ENCODE results near the gene VIT. TPM values are rescaled to one million over a fixed set of nuclear protein-coding genes. Genes with fewer than 3 reads are reported as not detected.

Gene VIT
- total and polyA plus RNA-seq, 4 donors: 0.17 to 0.94 (median 0.32) TPM

- H3K27ac ChIP-seq (ENCODE audit: low read depth in 1 of 2, low read length in 1 of 2): no peak overlapping the region
- H3K9me3 ChIP-seq (ENCODE audit: control insufficient read depth in 4 of 4, insufficient read depth in 3 of 4, low read length in 3 of 4): no peaks in the 10 kb centered on the region
- DNase-seq: no peak
- no peak overlapping the region for H3K4me3 ChIP-seq
- WGBS, 2 donors: 78 to 95% methylated on average over 2 of the region's 2 CpGs
- H3K36me3 ChIP-seq (ENCODE audit: control insufficient read depth in 4 of 4, insufficient read depth in 4 of 4, low read length in 4 of 4): no peaks in the 10 kb centered on the region
- H3K4me1 ChIP-seq (ENCODE audit: control insufficient read depth in 5 of 5, insufficient read depth in 5 of 5, low read length in 5 of 5): peaks cover 0 to 4% (median 0%) of the 10 kb centered on the region in 5 donors
- no peak overlapping the region for H3K9ac ChIP-seq (ENCODE audit: insufficient read depth in 1 of 2, low read length in 2 of 2)
- H3K27me3 ChIP-seq (ENCODE audit: control insufficient read depth in 3 of 3, insufficient read depth in 3 of 3, low read length in 2 of 3): no peaks in the 10 kb centered on the region
- no peak for TF ChIP-seq CTCF (IDR thresholded peaks at IDR 0.05; ENCODE audit: control extremely low read depth, extremely low read depth)
- no peak for ATAC-seq (ENCODE audit: insufficient read depth, low FRiP score)
Observed at GRCh38 chr2:36710858-36711515, 14.5 kb downstream of the VIT start.

GRCh38 chr2:36711741-36712314, 15.3 kb downstream of the VIT start:
- Histone ChIP-seq H3K27me3 (ENCODE audit: control insufficient read depth in 3 of 3, insufficient read depth in 3 of 3, low read length in 2 of 3) (no peaks in the 10 kb centered on the region), H3K4me1 (ENCODE audit: control insufficient read depth in 5 of 5, insufficient read depth in 5 of 5, low read length in 5 of 5) (peaks cover 0 to 2% (median 0%) of the 10 kb centered on the region in 5 donors), H3K36me3 (ENCODE audit: control insufficient read depth in 4 of 4, insufficient read depth in 4 of 4, low read length in 4 of 4) (no peaks in the 10 kb centered on the region), H3K9ac (ENCODE audit: insufficient read depth in 1 of 2, low read length in 2 of 2) (no peak overlapping the region), H3K9me3 (ENCODE audit: control insufficient read depth in 4 of 4, insufficient read depth in 3 of 4, low read length in 3 of 4) (no peaks in the 10 kb centered on the region), H3K27ac (ENCODE audit: low read depth in 1 of 2, low read length in 1 of 2) (no peak overlapping the region), H3K4me3 (no peak overlapping the region)
- ATAC-seq (ENCODE audit: insufficient read depth, low FRiP score) (no peak), DNase-seq (no peak)
- no peak for TF ChIP-seq CTCF (IDR thresholded peaks at IDR 0.05; ENCODE audit: control extremely low read depth, extremely low read depth)
- WGBS, 2 donors: 61 to 75% methylated on average over 5 of the region's 5 CpGs

- WGBS, 2 donors: 85 to 89% methylated on average over 8 of the region's 8 CpGs
- no peak for ATAC-seq (ENCODE audit: insufficient read depth, low FRiP score)
- no peak overlapping the region for H3K4me3 ChIP-seq
Observed at GRCh38 chr2:36713310-36713709, 16.8 kb downstream of the VIT start.

More at GRCh38 chr2:36713310-36713709, 16.8 kb downstream of the VIT start:
- DNase-seq: no peak
- no peaks in the 10 kb centered on the region for H3K9me3 ChIP-seq (ENCODE audit: control insufficient read depth in 4 of 4, insufficient read depth in 3 of 4, low read length in 3 of 4)
- no peaks in the 10 kb centered on the region for H3K4me1 ChIP-seq (ENCODE audit: control insufficient read depth in 5 of 5, insufficient read depth in 5 of 5, low read length in 5 of 5)
- H3K27ac ChIP-seq (ENCODE audit: low read depth in 1 of 2, low read length in 1 of 2): no peak overlapping the region
- no peak for TF ChIP-seq CTCF (IDR thresholded peaks at IDR 0.05; ENCODE audit: control extremely low read depth, extremely low read depth)
- no peaks in the 10 kb centered on the region for H3K36me3 ChIP-seq (ENCODE audit: control insufficient read depth in 4 of 4, insufficient read depth in 4 of 4, low read length in 4 of 4)
- no peaks in the 10 kb centered on the region for H3K27me3 ChIP-seq (ENCODE audit: control insufficient read depth in 3 of 3, insufficient read depth in 3 of 3, low read length in 2 of 3)
- H3K9ac ChIP-seq (ENCODE audit: insufficient read depth in 1 of 2, low read length in 2 of 2): no peak overlapping the region

Measured in lung (tissue), 12 donors.